Heart left ventricle (tissue), 16 donors: ENCODE measurements around the gene KCNIP3. TPM values are rescaled to one million over a fixed set of nuclear protein-coding genes. Genes with fewer than 3 reads are reported as not detected.
A peak's percentile ranks its signal among the peaks of the same experiment; 100 is the strongest.

ENCODE experiments used
- ATAC-seq, 4 donors: fragments of 200-7000 bp; cut with Tn5 transposase; one replicate each; pipeline ENCODE4 v1.9.1; 2020 to 2022; ENCODE audit warnings: moderate library complexity in 4 of 4, mild to moderate bottlenecking in 3 of 4, moderate number of reproducible peaks in 1 of 4
- DNase-seq, 5 donors: peaks; one replicate each; pipeline ENCODE4 v3.0.0-alpha.2; 2020
- H3K27ac ChIP-seq, 12 donors: fragments of 200-600 bp; sonication (generic) in 4 of 12; one replicate each; pipeline versions ENCODE4 v1.5.0 to v1.8.0; 2016 to 2022; ENCODE audit warnings: mild to moderate bottlenecking in 2 of 12
- H3K27me3 ChIP-seq, 9 donors: fragments of 200-600 bp; sonication (generic) in 2 of 9; one replicate each; pipeline versions ENCODE4 v1.5.1 to v1.8.0; 2016 to 2022; ENCODE audit warnings: mild to moderate bottlenecking in 3 of 9
- H3K36me3 ChIP-seq, 9 donors: fragments of 200-600 bp; sonication (generic) in 2 of 9; one replicate each; pipeline versions ENCODE4 v1.5.0 to v1.8.0; 2018 to 2022; ENCODE audit warnings: mild to moderate bottlenecking in 2 of 9
- H3K4me1 ChIP-seq, 12 donors: fragments of 200-600 bp; sonication (generic) in 4 of 12; one replicate each; pipeline versions ENCODE4 v1.5.0 to v1.8.0; 2016 to 2022; ENCODE audit warnings: mild to moderate bottlenecking in 3 of 12
- H3K4me3 ChIP-seq, 12 donors: fragments of 200-600 bp; sonication (generic) in 4 of 12; one replicate each; pipeline versions ENCODE4 v1.5.0 to v1.8.0; 2017 to 2022; ENCODE audit warnings: mild to moderate bottlenecking in 9 of 12, moderate library complexity in 4 of 12
- H3K9me3 ChIP-seq, 12 donors: fragments of 200-600 bp; sonication (generic) in 4 of 12; one replicate each; pipeline versions ENCODE4 v1.5.0 to v1.8.0; 2016 to 2022; ENCODE audit warnings: mild to moderate bottlenecking in 1 of 12
- POLR2A ChIP-seq, 2 donors: fragments of 450-650 bp; IDR thresholded peaks; one replicate each; pipeline ENCODE4 v1.6.1; 2017; ENCODE audit warnings: antibody characterized with exemption in 2 of 2, mild to moderate bottlenecking in 2 of 2, moderate library complexity in 2 of 2
- WGBS, 4 donors: extraction: QIAGEN DNeasy Blood & Tissue Kit in 2 of 4; methylation state at CpG; one replicate each; pipeline versions ENCODE4 v1.1.5 to v1.1.7; 2013 to 2018; 5-methylcytosine and 5-hydroxymethylcytosine counted together
- intact Hi-C, 10 donors: fragments of 100-400 bp; cut with DNase I; formaldehyde crosslinking; loops; one replicate each; pipeline versions ENCODE4 v1.11.1 to v1.14.2; 2022
- polyA plus RNA-seq, 2 donors: library from polyadenylated mRNA; stranded (reverse); fragments of 200-250 nt; gene quantifications; one replicate each; pipeline ENCODE4 v1.2.3, GENCODE V29; 2013
- total RNA-seq, 9 donors: library from RNA; depleted of rRNA in 2 of 9; stranded (reverse); fragments of >200 nt in 2 of 9; fragmentation: NEBNext Ultra II Directional in 3 of 9; extraction: Animal tissue kit (Norgen Biotek cat#: 25700) in 3 of 9; gene quantifications; one replicate each; pipeline versions ENCODE4 v1.1.0 to v1.2.4, GENCODE V29; 2016 to 2023
- TF ChIP-seq, protein P1 (sequence below), 12 donors: fragments of 200-600 bp; sonication (generic) in 4 of 12; IDR thresholded peaks; one replicate each; pipeline versions ENCODE4 v1.5.0 to v1.8.0; 2018 to 2022; ENCODE audit warnings: antibody characterized with exemption in 12 of 12, mild to moderate bottlenecking in 5 of 12
- donor health status: ischemic (EF 13 %, LVEDD 7.1; RV severe dilation, severe dysfunction).
- donor health status: healthy with polysubstance abuse.
- donor health status: DM: no; HTN: yes; CAD: no.
- donor health status: DM: no; HTN: no; CAD: no.
- donor health status: ischemic (EF 25% LVEDD 6.9; RV normal size, moderate dysfunction).
- donor health status: ischemic (EF 25% LVEDD 5.7; RV mildly dilated, moderate dysfunction).
- donor health status: healthy.
- donor health status: DM: yes; HTN: yes; CAD: no.
- donor health status: ischemic (EF 35%, LVEDD 5.7; RV mildly dilated, moderate dysfunction).
- donor health status: nonischemic (EF 11% LVEDD 7.7; RV severe dilation, severe dysfunction).
- donor health status: DM: yes; HTN: yes; CAD: no.
- donor health status: PGD.
- donor health status: ischemic (EF 29% LVEDD 5.4; RV normal size, mild dysfunction).
- donor health status: nonischemic (EF 23%, LVEDD 6.1; RV moderate dilation, normal function).

Gene KCNIP3
- total and polyA plus RNA-seq, 11 donors: 2.7 to 8.3 (median 4.0) TPM

DNA sequence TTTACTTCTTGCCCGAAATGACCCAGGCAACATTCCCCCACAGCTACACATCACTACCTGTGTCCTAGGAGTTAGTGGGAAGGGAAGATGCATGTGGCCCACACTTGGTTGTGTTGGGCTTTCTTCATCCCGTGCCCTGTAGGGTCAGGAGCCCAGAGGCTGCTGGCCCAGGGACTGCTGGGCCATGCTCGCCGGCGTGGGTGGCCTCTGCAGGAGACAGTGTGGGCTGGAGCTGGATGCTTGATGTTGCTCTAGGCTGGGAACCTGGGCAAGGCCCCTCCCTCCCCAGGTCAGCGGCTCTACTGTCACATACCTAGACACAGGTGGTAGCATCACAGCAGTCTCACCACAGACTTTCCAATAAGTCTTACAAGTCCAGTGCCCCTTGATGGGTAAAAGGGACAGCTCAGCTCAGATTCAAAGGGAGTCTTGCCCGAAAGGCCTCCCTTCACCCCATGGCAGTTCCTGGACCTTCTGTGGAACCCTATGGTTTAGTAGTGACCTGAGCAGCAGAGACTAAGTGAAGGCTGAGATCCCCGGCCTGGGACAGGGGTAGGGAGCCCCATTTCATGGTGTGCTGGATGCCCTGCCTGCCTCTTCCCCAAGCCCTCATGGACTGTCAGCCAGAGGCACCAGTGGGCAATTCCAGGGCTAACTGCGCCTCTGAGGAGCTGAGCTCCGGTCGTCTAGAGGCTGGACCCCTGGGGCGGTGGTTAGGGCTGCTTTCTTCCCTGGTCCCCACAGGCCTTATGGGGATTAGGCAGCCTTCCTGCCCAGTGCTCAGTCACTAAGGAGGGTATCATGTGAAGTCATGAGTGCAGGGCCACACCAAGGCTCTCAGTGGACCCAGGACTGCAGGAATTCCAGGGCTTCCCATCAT lies 59.9 kb downstream of the KCNIP3 start:
- intact Hi-C loops: no loop called here
- WGBS, 4 donors: 83 to 90% (median 86%) methylated on average over 9 to 12 of the region's 12 CpGs
- Histone ChIP-seq H3K4me3 (no peak overlapping the region), H3K4me1 (peaks cover 0 to 13% (median 0%) of the 10 kb centered on the region in 12 donors), H3K27ac (no peak overlapping the region), H3K36me3 (no peaks in the 10 kb centered on the region), H3K9me3 (peaks cover 0 to 5% (median 0%) of the 10 kb centered on the region in 12 donors), H3K27me3 (no peaks in the 10 kb centered on the region)
- no peak for ATAC-seq
- DNase-seq: no peak
- TF ChIP-seq POLR2A (IDR thresholded peaks at IDR 0.05): no peak
- TF ChIP-seq, protein P1, sequence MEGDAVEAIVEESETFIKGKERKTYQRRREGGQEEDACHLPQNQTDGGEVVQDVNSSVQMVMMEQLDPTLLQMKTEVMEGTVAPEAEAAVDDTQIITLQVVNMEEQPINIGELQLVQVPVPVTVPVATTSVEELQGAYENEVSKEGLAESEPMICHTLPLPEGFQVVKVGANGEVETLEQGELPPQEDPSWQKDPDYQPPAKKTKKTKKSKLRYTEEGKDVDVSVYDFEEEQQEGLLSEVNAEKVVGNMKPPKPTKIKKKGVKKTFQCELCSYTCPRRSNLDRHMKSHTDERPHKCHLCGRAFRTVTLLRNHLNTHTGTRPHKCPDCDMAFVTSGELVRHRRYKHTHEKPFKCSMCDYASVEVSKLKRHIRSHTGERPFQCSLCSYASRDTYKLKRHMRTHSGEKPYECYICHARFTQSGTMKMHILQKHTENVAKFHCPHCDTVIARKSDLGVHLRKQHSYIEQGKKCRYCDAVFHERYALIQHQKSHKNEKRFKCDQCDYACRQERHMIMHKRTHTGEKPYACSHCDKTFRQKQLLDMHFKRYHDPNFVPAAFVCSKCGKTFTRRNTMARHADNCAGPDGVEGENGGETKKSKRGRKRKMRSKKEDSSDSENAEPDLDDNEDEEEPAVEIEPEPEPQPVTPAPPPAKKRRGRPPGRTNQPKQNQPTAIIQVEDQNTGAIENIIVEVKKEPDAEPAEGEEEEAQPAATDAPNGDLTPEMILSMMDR (IDR thresholded peaks at IDR 0.05): no peak

- no peak for TF ChIP-seq POLR2A (IDR thresholded peaks at IDR 0.05)
- TF ChIP-seq, protein P1 (IDR thresholded peaks at IDR 0.05): no peak
- H3K4me3 ChIP-seq: no peak overlapping the region
- H3K27me3 ChIP-seq: no peaks in the 10 kb centered on the region
- DNase-seq: no peak
- no peak for ATAC-seq
- 84 to 93% (median 86%) methylated on average over 6 of the region's 6 CpGs for WGBS, 4 donors
- H3K4me1 ChIP-seq: peaks cover 0 to 13% (median 0%) of the 10 kb centered on the region in 12 donors
- peaks cover 0 to 5% (median 0%) of the 10 kb centered on the region in 12 donors for H3K9me3 ChIP-seq
- intact Hi-C loops: no loop called here
- H3K27ac ChIP-seq: no peak overlapping the region
- no peaks in the 10 kb centered on the region for H3K36me3 ChIP-seq
These were observed 60.7 kb downstream of the KCNIP3 start for GRCh38 chr2:95357717-95358280.

- H3K4me3 ChIP-seq: no peak overlapping the region
- intact Hi-C loops: no loop called here
- peak in 1 of 4 donors; percentile 71 for ATAC-seq
- TF ChIP-seq, protein P1 (IDR thresholded peaks at IDR 0.05): no peak
- no peak for TF ChIP-seq POLR2A (IDR thresholded peaks at IDR 0.05)
- H3K36me3 ChIP-seq: no peaks in the 10 kb centered on the region
- 67 to 85% (median 74%) methylated on average over 3 of the region's 3 CpGs for WGBS, 4 donors
- H3K4me1 ChIP-seq: peaks cover 0 to 13% (median 0%) of the 10 kb centered on the region in 12 donors
- no peaks in the 10 kb centered on the region for H3K27me3 ChIP-seq
- H3K9me3 ChIP-seq: peaks cover 0 to 5% (median 0%) of the 10 kb centered on the region in 12 donors
- H3K27ac ChIP-seq: no peak overlapping the region
- DNase-seq: no peak
These were observed 61.9 kb downstream of the KCNIP3 start for GRCh38 chr2:95359031-95359430.

GRCh38 chr2:95359501-95359930 lies 62.4 kb downstream of the KCNIP3 start:
- TF ChIP-seq, protein P1 (IDR thresholded peaks at IDR 0.05): no peak
- no peak for TF ChIP-seq POLR2A (IDR thresholded peaks at IDR 0.05)
- intact Hi-C loops: no loop called here
- Histone ChIP-seq H3K27me3 (no peaks in the 10 kb centered on the region), H3K27ac (no peak overlapping the region), H3K36me3 (no peaks in the 10 kb centered on the region), H3K9me3 (peaks cover 0 to 5% (median 0%) of the 10 kb centered on the region in 12 donors), H3K4me1 (peaks cover 0 to 13% (median 0%) of the 10 kb centered on the region in 12 donors), H3K4me3 (no peak overlapping the region)
- DNase-seq (peak in 1 of 5 donors; percentile 23), ATAC-seq (peak in 1 of 4 donors; percentile 25)
- 76 to 90% (median 83%) methylated on average over 5 of the region's 5 CpGs for WGBS, 4 donors
